B cell (primary cell): Measurements from ENCODE around the gene KLK4.

ENCODE experiments used
- CTCF ChIP-seq: fragments of 200-600 bp; IDR thresholded peaks from one replicate; pipeline ENCODE4 v1.8.0; 2022; ENCODE audit warnings: antibody characterized with exemption, mild to moderate bottlenecking
- EZH2 ChIP-seq: IDR thresholded peaks from 2 replicates; pipeline ENCODE4 v1.6.1; 2012; ENCODE audit warnings: borderline replicate concordance, low read depth, mild to moderate bottlenecking, moderate library complexity, low read length; ENCODE audit not compliant: insufficient read depth, poor library complexity, severe bottlenecking

GRCh38 chr19:50861496-50862286 is 49.5 kb downstream of the KLK4 start:
- TF ChIP-seq CTCF (no peak), EZH2 (no peak)
